H9 (cell line): ENCODE measurements around the gene PDE6H. TPM values are rescaled to one million over a fixed set of nuclear protein-coding genes. Genes with fewer than 3 reads are reported as not detected.

Experiments used
- DNase-seq: peaks from one replicate; pipeline ENCODE4 v3.0.0-alpha.2; 2017
- H2AFZ ChIP-seq: one replicate; pipeline ENCODE4 v1.6.1; 2013; ENCODE audit warnings: mild to moderate bottlenecking, low read length, control low read depth, moderate library complexity
- H2AK5ac ChIP-seq: 2 replicates; pipeline ENCODE4 v1.6.1; 2013; ENCODE audit warnings: low read length, control low read depth, mixed read lengths; ENCODE audit not compliant: insufficient read length
- H2BK120ac ChIP-seq: one replicate; pipeline ENCODE4 v1.6.1; 2013; ENCODE audit warnings: low read depth, mild to moderate bottlenecking, low read length, control low read depth, inconsistent platforms; ENCODE audit not compliant: poor library complexity, severe bottlenecking
- H2BK12ac ChIP-seq: 2 replicates; pipeline ENCODE4 v1.6.1; 2013; ENCODE audit warnings: low read length, control low read depth, mixed read lengths, low read depth; ENCODE audit not compliant: insufficient read length
- H2BK15ac ChIP-seq: 2 replicates; pipeline ENCODE4 v1.6.1; 2013; ENCODE audit warnings: low read depth, low read length, control low read depth
- H2BK20ac ChIP-seq: one replicate; pipeline ENCODE4 v1.6.1; 2013; ENCODE audit warnings: low read depth, mild to moderate bottlenecking, low read length, control low read depth, inconsistent platforms; ENCODE audit not compliant: poor library complexity, severe bottlenecking
- H2BK5ac ChIP-seq: 2 replicates; pipeline ENCODE4 v1.6.1; 2013; ENCODE audit warnings: low read length, control low read depth, mixed read lengths; ENCODE audit not compliant: insufficient read length
- H3K14ac ChIP-seq: 2 replicates; pipeline ENCODE4 v1.6.1; 2013; ENCODE audit warnings: low read length, control low read depth; ENCODE audit not compliant: insufficient read depth
- H3K18ac ChIP-seq: 2 replicates; pipeline ENCODE4 v1.6.1; 2013; ENCODE audit warnings: low read depth, mild to moderate bottlenecking, mixed read lengths, low read length, control low read depth; ENCODE audit not compliant: insufficient read length
- H3K23ac ChIP-seq: 2 replicates; pipeline ENCODE4 v1.6.1; 2013; ENCODE audit warnings: low read length, control low read depth, mixed read lengths, low read depth; ENCODE audit not compliant: insufficient read length
- H3K23me2 ChIP-seq: 2 replicates; pipeline ENCODE4 v1.6.1; 2013; ENCODE audit warnings: low read depth, mild to moderate bottlenecking, mixed read lengths, low read length, control low read depth; ENCODE audit not compliant: insufficient read length, poor library complexity, severe bottlenecking
- H3K27ac ChIP-seq: 2 replicates; pipeline ENCODE4 v1.5.1; 2013; ENCODE audit warnings: low read length, control low read depth, mixed read lengths, low read depth; ENCODE audit not compliant: insufficient read length
- H3K27me3 ChIP-seq: 2 replicates; pipeline ENCODE4 v1.6.1; 2013; ENCODE audit warnings: low read length, control low read depth, inconsistent platforms; ENCODE audit not compliant: insufficient read depth
- H3K4ac ChIP-seq: 2 replicates; pipeline ENCODE4 v1.6.1; 2013; ENCODE audit warnings: low read depth, mild to moderate bottlenecking, control low read depth, inconsistent platforms, low read length, moderate library complexity
- H3K4me1 ChIP-seq: 2 replicates; pipeline ENCODE4 v1.6.1; 2013; ENCODE audit warnings: low read length, control low read depth, inconsistent platforms; ENCODE audit not compliant: insufficient read depth
- H3K4me2 ChIP-seq: 2 replicates; pipeline ENCODE4 v1.6.1; 2013; ENCODE audit warnings: low read length, control low read depth, mixed read lengths; ENCODE audit not compliant: insufficient read length, insufficient read depth
- H3K56ac ChIP-seq: 2 replicates; pipeline ENCODE4 v1.6.1; 2013; ENCODE audit warnings: low read depth, mild to moderate bottlenecking, mixed read lengths, low read length, control low read depth; ENCODE audit not compliant: insufficient read length
- H3K79me1 ChIP-seq: 2 replicates; pipeline ENCODE4 v1.6.1; 2013; ENCODE audit warnings: low read depth, mild to moderate bottlenecking, moderate library complexity, low read length, control low read depth, inconsistent platforms; ENCODE audit not compliant: insufficient read depth, poor library complexity, severe bottlenecking
- H3K79me2 ChIP-seq: 2 replicates; pipeline ENCODE4 v1.6.1; 2013; ENCODE audit warnings: low read length, control low read depth, inconsistent platforms; ENCODE audit not compliant: insufficient read depth
- H3K9ac ChIP-seq: 2 replicates; pipeline ENCODE4 v1.6.1; 2013; ENCODE audit warnings: low read length, control low read depth, mixed read lengths; ENCODE audit not compliant: insufficient read length; ENCODE audit errors: extremely low read depth
- H3K9me3 ChIP-seq: one replicate; pipeline ENCODE4 v1.6.1; 2013; ENCODE audit warnings: low read depth, low read length, inconsistent platforms; ENCODE audit not compliant: control insufficient read depth
- H3T11ph ChIP-seq: one replicate; pipeline ENCODE4 v1.6.1; 2013; ENCODE audit warnings: mild to moderate bottlenecking, low read length, control low read depth, inconsistent platforms
- H4K20me1 ChIP-seq: one replicate; pipeline ENCODE4 v1.6.1; 2013; ENCODE audit not compliant: control insufficient read depth, insufficient read length, insufficient read depth
- H4K5ac ChIP-seq: 2 replicates; pipeline ENCODE4 v1.6.1; 2013; ENCODE audit warnings: low read depth, mild to moderate bottlenecking, mixed read lengths, low read length, control low read depth; ENCODE audit not compliant: insufficient read length
- H4K8ac ChIP-seq: replicated peaks from 2 replicates; pipeline ENCODE4 v1.6.1; 2013; ENCODE audit warnings: low read length, control low read depth, mixed read lengths, low read depth; ENCODE audit not compliant: insufficient read length
- H4K91ac ChIP-seq: 2 replicates; pipeline ENCODE4 v1.6.1; 2013; ENCODE audit warnings: low read depth, mild to moderate bottlenecking, moderate library complexity, mixed read lengths, low read length, control low read depth; ENCODE audit not compliant: insufficient read length
- H3K27ac Mint-ChIP-seq, 3 experiments: 2 replicates in 2 of 3; 3 replicates in 1 of 3; pipeline ENCODE4 v1.8.0; 2020 to 2021; ENCODE audit warnings: mixed read lengths in 3 of 3, mild to moderate bottlenecking in 1 of 3, moderate library complexity in 1 of 3
- H3K27me3 Mint-ChIP-seq: 2 replicates; pipeline ENCODE4 v1.8.0; 2021; ENCODE audit warnings: low read depth, mild to moderate bottlenecking, moderate library complexity, mixed read lengths
- H3K36me3 Mint-ChIP-seq, 3 experiments: 2 replicates in 2 of 3; 3 replicates in 1 of 3; pipeline ENCODE4 v1.8.0; 2020 to 2021; ENCODE audit warnings: low read depth in 3 of 3, mixed read lengths in 3 of 3; ENCODE audit not compliant: insufficient read depth in 1 of 3
- H3K4me1 Mint-ChIP-seq, 2 experiments: 2 replicates each; pipeline ENCODE4 v1.8.0; 2020; ENCODE audit warnings: mixed read lengths in 2 of 2
- H3K4me3 Mint-ChIP-seq, 2 experiments: 2 replicates in 1 of 2; 3 replicates in 1 of 2; pipeline ENCODE4 v1.8.0; 2020 to 2021; ENCODE audit warnings: mild to moderate bottlenecking in 2 of 2, mixed read lengths in 2 of 2, moderate library complexity in 1 of 2
- H3K9me3 Mint-ChIP-seq, 2 experiments: 2 replicates in 1 of 2; 3 replicates in 1 of 2; pipeline ENCODE4 v1.8.0; 2020; ENCODE audit warnings: mild to moderate bottlenecking in 2 of 2, mixed read lengths in 2 of 2, moderate library complexity in 1 of 2
- WGBS: extraction: QIAGEN DNeasy Blood & Tissue Kit; methylation state at CpG from one replicate; pipeline ENCODE4 v1.1.7; 2013; ENCODE audit warnings: missing lambda C conversion rate, low lambda C conversion rate, mixed read lengths; ENCODE audit not compliant: insufficient read length; ENCODE audit errors: extremely low coverage; 5-methylcytosine and 5-hydroxymethylcytosine counted together
- total RNA-seq: library from RNA; stranded (reverse); gene quantifications from 2 replicates; pipeline ENCODE4 v1.2.1, GENCODE V29; 2021
- TF ChIP-seq, protein P1 (sequence below): fragments of 200-600 bp; sonication (generic); conservative IDR thresholded peaks from 3 replicates; pipeline ENCODE4 v1.8.0; 2021; ENCODE audit warnings: antibody characterized with exemption, mild to moderate bottlenecking

The PDE6H gene
- total RNA-seq, 1 experiment from 2014 or later, result not detected

DNA sequence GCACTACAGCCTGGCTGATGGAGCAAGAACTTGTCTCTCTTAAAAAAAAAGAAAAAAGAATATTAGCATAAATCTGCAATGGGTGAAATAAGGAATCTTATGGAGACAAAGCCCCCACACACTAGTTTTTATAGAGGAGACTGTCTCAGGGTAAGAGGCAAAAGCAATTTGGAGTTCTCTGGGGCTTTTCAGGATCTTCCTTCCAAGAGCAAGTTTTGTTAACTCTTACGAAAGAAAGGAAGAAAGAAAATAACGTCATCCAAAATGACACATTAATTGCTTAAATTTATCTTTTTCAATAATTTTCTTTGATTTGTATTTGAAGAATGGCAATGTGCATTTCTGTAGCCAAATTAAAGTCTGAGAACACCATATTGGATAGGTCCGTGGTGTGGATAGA lies 3.8 kb downstream of the PDE6H start:
- H3K4me1 Mint-ChIP-seq, result no peaks in the 10 kb centered on the region; a peak in 1 of 4 replicates
- Histone ChIP-seq H3K79me1 (no peaks in the 10 kb centered on the region), H3K18ac (no peak overlapping the region), H4K8ac (no peak overlapping the region), H3K9me3 (no peaks in the 10 kb centered on the region), H3K23me2 (no peaks in the 10 kb centered on the region), H2BK120ac (no peak overlapping the region), H2BK15ac (no peak overlapping the region), H3T11ph (no peak overlapping the region), H2AK5ac (no peak overlapping the region), H2BK12ac (no peak overlapping the region), H3K56ac (no peak overlapping the region), H3K4me2 (no peak overlapping the region), H3K4me1 (no peaks in the 10 kb centered on the region), H2BK5ac (no peak overlapping the region), H2AFZ (no peak overlapping the region), H4K5ac (no peak overlapping the region), H4K91ac (no peak overlapping the region), H3K27me3 (no peaks in the 10 kb centered on the region), H3K23ac (no peak overlapping the region), H3K9ac (no peak overlapping the region), H3K27ac (no peak overlapping the region), H3K79me2 (no peaks in the 10 kb centered on the region), H4K20me1 (no peaks in the 10 kb centered on the region), H2BK20ac (no peak overlapping the region), H3K4ac (no peak overlapping the region), H3K14ac (no peak overlapping the region)
- TF ChIP-seq, protein P1, sequence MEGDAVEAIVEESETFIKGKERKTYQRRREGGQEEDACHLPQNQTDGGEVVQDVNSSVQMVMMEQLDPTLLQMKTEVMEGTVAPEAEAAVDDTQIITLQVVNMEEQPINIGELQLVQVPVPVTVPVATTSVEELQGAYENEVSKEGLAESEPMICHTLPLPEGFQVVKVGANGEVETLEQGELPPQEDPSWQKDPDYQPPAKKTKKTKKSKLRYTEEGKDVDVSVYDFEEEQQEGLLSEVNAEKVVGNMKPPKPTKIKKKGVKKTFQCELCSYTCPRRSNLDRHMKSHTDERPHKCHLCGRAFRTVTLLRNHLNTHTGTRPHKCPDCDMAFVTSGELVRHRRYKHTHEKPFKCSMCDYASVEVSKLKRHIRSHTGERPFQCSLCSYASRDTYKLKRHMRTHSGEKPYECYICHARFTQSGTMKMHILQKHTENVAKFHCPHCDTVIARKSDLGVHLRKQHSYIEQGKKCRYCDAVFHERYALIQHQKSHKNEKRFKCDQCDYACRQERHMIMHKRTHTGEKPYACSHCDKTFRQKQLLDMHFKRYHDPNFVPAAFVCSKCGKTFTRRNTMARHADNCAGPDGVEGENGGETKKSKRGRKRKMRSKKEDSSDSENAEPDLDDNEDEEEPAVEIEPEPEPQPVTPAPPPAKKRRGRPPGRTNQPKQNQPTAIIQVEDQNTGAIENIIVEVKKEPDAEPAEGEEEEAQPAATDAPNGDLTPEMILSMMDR, result no peak
- no peaks in the 10 kb centered on the region for H3K36me3 Mint-ChIP-seq
- WGBS, result no CpG with 5 or more reads among the region's 3 CpGs
- no peaks in the 10 kb centered on the region for H3K9me3 Mint-ChIP-seq
- no peak overlapping the region for H3K4me3 Mint-ChIP-seq
- H3K27ac Mint-ChIP-seq, result no peak overlapping the region
- no peaks in the 10 kb centered on the region for H3K27me3 Mint-ChIP-seq
- no peak for DNase-seq
